K562 (cell line): ENCODE data around the gene VWA8. TPM values are rescaled to one million over a fixed set of nuclear protein-coding genes. Genes with fewer than 3 reads are reported as not detected.

ENCODE experiments used
- CREM ChIP-seq: IDR thresholded peaks from 2 replicates; pipeline ENCODE4 v1.6.1; 2014; ENCODE audit warnings: antibody characterized with exemption, low read depth
- ZNF239 ChIP-seq: fragments of 250-450 bp; sonication (Bioruptor Pico); IDR thresholded peaks from 2 replicates; pipeline ENCODE4 v1.4.0; 2020; ENCODE audit warnings: mild to moderate bottlenecking
- polyA plus RNA-seq, 8 experiments: library from polyadenylated mRNA; depleted of rRNA in 4 of 8; stranded (reverse) in 5 of 8; unstranded in 3 of 8; fragments of >200 nt; fragmentation: Nextera tagmentation in 2 of 8; fragmentation: Illumina TruSeq in 1 of 8; extraction: Ambion mirVana in 2 of 8; extraction: Trizol in 1 of 8; gene quantifications; 2 replicates each; pipeline versions ENCODE4 v1.2.1 to v1.2.3, GENCODE V29; 2011 to 2014; ENCODE audit warnings: inconsistent platforms in 1 of 8, missing spikeins in 1 of 8
- total RNA-seq, 7 experiments: library from RNA; depleted of rRNA in 6 of 7; stranded (reverse); fragments of >200 nt in 6 of 7; fragmentation: Illumina TruSeq in 2 of 7; extraction: Trizol in 2 of 7; gene quantifications; 2 replicates each; pipeline versions ENCODE4 v1.2.1 to v1.2.3, GENCODE V29; 2011 to 2021; ENCODE audit warnings: low replicate concordance in 1 of 7
- TF ChIP-seq, protein P1 (sequence below): fragments of 200-600 bp; sonication (generic); IDR thresholded peaks from one replicate; pipeline ENCODE4 v1.6.1; 2012; ENCODE audit warnings: mild to moderate bottlenecking, low read depth, low read length, inconsistent platforms
- TF ChIP-seq, protein P2 (sequence below): fragments of 450-650 bp; formaldehyde crosslinking; IDR thresholded peaks from 2 replicates; pipeline ENCODE4 v1.4.0; 2020; ENCODE audit warnings: mild to moderate bottlenecking, moderate library complexity

The VWA8 gene
- total and polyA plus RNA-seq, 9 of the 15 experiments (the other 6 are each of a cell fraction or from before 2014, with no cell fraction given), result 2.1 to 18.5 (median 13.3) TPM

DNA sequence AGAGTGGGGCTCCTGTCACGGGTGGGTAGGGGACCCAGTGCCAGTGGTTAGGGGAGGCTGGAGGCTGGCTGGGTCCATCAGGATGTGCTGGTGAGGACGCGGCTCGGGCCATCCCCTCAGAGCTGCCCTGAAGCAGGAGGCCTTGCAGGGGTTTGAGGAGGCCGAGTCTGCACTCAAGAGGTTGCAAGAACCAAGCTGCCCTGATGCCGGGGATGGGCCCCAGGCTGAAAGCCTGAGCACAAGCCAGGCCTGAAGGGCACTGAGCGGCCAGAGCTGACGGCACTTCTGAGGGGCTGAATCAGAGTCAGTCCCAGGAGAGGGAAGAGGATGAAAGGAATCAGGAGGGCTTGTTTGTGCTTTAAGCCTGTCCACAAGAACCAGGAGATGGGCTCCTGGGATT lies 410.6 kb downstream of the VWA8 start (continued):
- TF ChIP-seq, protein P1, sequence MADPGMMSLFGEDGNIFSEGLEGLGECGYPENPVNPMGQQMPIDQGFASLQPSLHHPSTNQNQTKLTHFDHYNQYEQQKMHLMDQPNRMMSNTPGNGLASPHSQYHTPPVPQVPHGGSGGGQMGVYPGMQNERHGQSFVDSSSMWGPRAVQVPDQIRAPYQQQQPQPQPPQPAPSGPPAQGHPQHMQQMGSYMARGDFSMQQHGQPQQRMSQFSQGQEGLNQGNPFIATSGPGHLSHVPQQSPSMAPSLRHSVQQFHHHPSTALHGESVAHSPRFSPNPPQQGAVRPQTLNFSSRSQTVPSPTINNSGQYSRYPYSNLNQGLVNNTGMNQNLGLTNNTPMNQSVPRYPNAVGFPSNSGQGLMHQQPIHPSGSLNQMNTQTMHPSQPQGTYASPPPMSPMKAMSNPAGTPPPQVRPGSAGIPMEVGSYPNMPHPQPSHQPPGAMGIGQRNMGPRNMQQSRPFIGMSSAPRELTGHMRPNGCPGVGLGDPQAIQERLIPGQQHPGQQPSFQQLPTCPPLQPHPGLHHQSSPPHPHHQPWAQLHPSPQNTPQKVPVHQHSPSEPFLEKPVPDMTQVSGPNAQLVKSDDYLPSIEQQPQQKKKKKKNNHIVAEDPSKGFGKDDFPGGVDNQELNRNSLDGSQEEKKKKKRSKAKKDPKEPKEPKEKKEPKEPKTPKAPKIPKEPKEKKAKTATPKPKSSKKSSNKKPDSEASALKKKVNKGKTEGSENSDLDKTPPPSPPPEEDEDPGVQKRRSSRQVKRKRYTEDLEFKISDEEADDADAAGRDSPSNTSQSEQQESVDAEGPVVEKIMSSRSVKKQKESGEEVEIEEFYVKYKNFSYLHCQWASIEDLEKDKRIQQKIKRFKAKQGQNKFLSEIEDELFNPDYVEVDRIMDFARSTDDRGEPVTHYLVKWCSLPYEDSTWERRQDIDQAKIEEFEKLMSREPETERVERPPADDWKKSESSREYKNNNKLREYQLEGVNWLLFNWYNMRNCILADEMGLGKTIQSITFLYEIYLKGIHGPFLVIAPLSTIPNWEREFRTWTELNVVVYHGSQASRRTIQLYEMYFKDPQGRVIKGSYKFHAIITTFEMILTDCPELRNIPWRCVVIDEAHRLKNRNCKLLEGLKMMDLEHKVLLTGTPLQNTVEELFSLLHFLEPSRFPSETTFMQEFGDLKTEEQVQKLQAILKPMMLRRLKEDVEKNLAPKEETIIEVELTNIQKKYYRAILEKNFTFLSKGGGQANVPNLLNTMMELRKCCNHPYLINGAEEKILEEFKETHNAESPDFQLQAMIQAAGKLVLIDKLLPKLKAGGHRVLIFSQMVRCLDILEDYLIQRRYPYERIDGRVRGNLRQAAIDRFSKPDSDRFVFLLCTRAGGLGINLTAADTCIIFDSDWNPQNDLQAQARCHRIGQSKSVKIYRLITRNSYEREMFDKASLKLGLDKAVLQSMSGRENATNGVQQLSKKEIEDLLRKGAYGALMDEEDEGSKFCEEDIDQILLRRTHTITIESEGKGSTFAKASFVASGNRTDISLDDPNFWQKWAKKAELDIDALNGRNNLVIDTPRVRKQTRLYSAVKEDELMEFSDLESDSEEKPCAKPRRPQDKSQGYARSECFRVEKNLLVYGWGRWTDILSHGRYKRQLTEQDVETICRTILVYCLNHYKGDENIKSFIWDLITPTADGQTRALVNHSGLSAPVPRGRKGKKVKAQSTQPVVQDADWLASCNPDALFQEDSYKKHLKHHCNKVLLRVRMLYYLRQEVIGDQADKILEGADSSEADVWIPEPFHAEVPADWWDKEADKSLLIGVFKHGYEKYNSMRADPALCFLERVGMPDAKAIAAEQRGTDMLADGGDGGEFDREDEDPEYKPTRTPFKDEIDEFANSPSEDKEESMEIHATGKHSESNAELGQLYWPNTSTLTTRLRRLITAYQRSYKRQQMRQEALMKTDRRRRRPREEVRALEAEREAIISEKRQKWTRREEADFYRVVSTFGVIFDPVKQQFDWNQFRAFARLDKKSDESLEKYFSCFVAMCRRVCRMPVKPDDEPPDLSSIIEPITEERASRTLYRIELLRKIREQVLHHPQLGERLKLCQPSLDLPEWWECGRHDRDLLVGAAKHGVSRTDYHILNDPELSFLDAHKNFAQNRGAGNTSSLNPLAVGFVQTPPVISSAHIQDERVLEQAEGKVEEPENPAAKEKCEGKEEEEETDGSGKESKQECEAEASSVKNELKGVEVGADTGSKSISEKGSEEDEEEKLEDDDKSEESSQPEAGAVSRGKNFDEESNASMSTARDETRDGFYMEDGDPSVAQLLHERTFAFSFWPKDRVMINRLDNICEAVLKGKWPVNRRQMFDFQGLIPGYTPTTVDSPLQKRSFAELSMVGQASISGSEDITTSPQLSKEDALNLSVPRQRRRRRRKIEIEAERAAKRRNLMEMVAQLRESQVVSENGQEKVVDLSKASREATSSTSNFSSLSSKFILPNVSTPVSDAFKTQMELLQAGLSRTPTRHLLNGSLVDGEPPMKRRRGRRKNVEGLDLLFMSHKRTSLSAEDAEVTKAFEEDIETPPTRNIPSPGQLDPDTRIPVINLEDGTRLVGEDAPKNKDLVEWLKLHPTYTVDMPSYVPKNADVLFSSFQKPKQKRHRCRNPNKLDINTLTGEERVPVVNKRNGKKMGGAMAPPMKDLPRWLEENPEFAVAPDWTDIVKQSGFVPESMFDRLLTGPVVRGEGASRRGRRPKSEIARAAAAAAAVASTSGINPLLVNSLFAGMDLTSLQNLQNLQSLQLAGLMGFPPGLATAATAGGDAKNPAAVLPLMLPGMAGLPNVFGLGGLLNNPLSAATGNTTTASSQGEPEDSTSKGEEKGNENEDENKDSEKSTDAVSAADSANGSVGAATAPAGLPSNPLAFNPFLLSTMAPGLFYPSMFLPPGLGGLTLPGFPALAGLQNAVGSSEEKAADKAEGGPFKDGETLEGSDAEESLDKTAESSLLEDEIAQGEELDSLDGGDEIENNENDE, result no peak
- TF ChIP-seq, protein P2, sequence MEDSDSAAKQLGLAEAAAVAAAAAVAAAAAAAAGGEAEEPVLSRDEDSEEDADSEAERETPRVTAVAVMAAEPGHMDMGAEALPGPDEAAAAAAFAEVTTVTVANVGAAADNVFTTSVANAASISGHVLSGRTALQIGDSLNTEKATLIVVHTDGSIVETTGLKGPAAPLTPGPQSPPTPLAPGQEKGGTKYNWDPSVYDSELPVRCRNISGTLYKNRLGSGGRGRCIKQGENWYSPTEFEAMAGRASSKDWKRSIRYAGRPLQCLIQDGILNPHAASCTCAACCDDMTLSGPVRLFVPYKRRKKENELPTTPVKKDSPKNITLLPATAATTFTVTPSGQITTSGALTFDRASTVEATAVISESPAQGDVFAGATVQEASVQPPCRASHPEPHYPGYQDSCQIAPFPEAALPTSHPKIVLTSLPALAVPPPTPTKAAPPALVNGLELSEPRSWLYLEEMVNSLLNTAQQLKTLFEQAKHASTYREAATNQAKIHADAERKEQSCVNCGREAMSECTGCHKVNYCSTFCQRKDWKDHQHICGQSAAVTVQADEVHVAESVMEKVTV, result no peak
- TF ChIP-seq ZNF239, result no peak
- TF ChIP-seq CREM, result no peak
